Nephron progenitor cell (in vitro differentiated cells): ENCODE results near the gene TMEM245.
A peak's percentile ranks its signal among the peaks of the same experiment; 100 is the strongest.

Source experiments
- DNase-seq: peaks from one replicate; pipeline ENCODE4 v3.0.0; 2021
- H3K27ac Mint-ChIP-seq: 2 replicates; pipeline ENCODE4 v1.8.0; 2021; ENCODE audit warnings: mild to moderate bottlenecking, moderate library complexity, mixed read lengths
- H3K27me3 Mint-ChIP-seq: 2 replicates; pipeline ENCODE4 v1.8.0; 2021; ENCODE audit warnings: mild to moderate bottlenecking, low read depth, mixed read lengths; ENCODE audit not compliant: poor library complexity
- H3K36me3 Mint-ChIP-seq: 2 replicates; pipeline ENCODE4 v1.8.0; 2021; ENCODE audit warnings: low read depth, mixed read lengths
- H3K4me1 Mint-ChIP-seq: 2 replicates; pipeline ENCODE4 v1.8.0; 2021; ENCODE audit warnings: mixed read lengths
- H3K4me3 Mint-ChIP-seq: 2 replicates; pipeline ENCODE4 v1.8.0; 2021; ENCODE audit warnings: mild to moderate bottlenecking, moderate library complexity, mixed read lengths
- H3K9me3 Mint-ChIP-seq: 2 replicates; pipeline ENCODE4 v1.8.0; 2021; ENCODE audit warnings: mild to moderate bottlenecking, moderate library complexity, mixed read lengths
- CTCF ChIP-seq: fragments of 200-600 bp; sonication (generic); IDR thresholded peaks from 2 replicates; pipeline ENCODE4 v1.5.0; 2021; ENCODE audit warnings: antibody characterized with exemption

TMEM245 gene

GRCh38 chr9:109074236-109074889 is 45.4 kb downstream of the TMEM245 start:
- Mint-ChIP-seq H3K27ac (peak overlapping the region; percentile 3), H3K9me3 (no peaks in the 10 kb centered on the region)

GRCh38 chr9:109072821-109073435 is 46.8 kb downstream of the TMEM245 start:
- Mint-ChIP-seq H3K9me3 (no peaks in the 10 kb centered on the region), H3K36me3 (peaks cover 29% of the 10 kb centered on the region), H3K27me3 (no peaks in the 10 kb centered on the region), H3K4me1 (no peaks in the 10 kb centered on the region), H3K4me3 (no peak overlapping the region), H3K27ac (no peak overlapping the region)
- no peak for TF ChIP-seq CTCF
- DNase-seq, result no peak

More at GRCh38 chr9:109074236-109074889, 45.4 kb downstream of the TMEM245 start:
- no peaks in the 10 kb centered on the region for H3K27me3 Mint-ChIP-seq
- H3K4me3 Mint-ChIP-seq, result no peak overlapping the region
- no peaks in the 10 kb centered on the region for H3K4me1 Mint-ChIP-seq
- no peak for TF ChIP-seq CTCF
- peaks cover 41% of the 10 kb centered on the region for H3K36me3 Mint-ChIP-seq
- no peak for DNase-seq

GRCh38 chr9:109072133-109072692 is 47.5 kb downstream of the TMEM245 start:
- Mint-ChIP-seq H3K36me3 (peaks cover 29% of the 10 kb centered on the region), H3K4me1 (no peaks in the 10 kb centered on the region), H3K27ac (no peak overlapping the region), H3K4me3 (no peak overlapping the region), H3K9me3 (no peaks in the 10 kb centered on the region), H3K27me3 (no peaks in the 10 kb centered on the region)
- no peak for DNase-seq
- TF ChIP-seq CTCF, result no peak

- H3K27me3 Mint-ChIP-seq, result no peaks in the 10 kb centered on the region
- H3K27ac Mint-ChIP-seq, result no peak overlapping the region
- no peaks in the 10 kb centered on the region for H3K4me1 Mint-ChIP-seq
- no peak overlapping the region for H3K4me3 Mint-ChIP-seq
- no peaks in the 10 kb centered on the region for H3K9me3 Mint-ChIP-seq
- no peak for TF ChIP-seq CTCF
- no peak for DNase-seq
- peaks cover 30% of the 10 kb centered on the region for H3K36me3 Mint-ChIP-seq
Measured at GRCh38 chr9:109068764-109069163, 51.0 kb downstream of the TMEM245 start.

- H3K27ac Mint-ChIP-seq, result no peak overlapping the region
Measured at GRCh38 chr9:109064963-109065702, 54.6 kb downstream of the TMEM245 start.

More at GRCh38 chr9:109064963-109065702, 54.6 kb downstream of the TMEM245 start:
- no peaks in the 10 kb centered on the region for H3K9me3 Mint-ChIP-seq
- DNase-seq, result no peak
- no peaks in the 10 kb centered on the region for H3K4me1 Mint-ChIP-seq
- peaks cover 46% of the 10 kb centered on the region for H3K36me3 Mint-ChIP-seq
- H3K4me3 Mint-ChIP-seq, result no peak overlapping the region
- TF ChIP-seq CTCF, result no peak
- no peaks in the 10 kb centered on the region for H3K27me3 Mint-ChIP-seq
